Astrocyte (in vitro differentiated cells and primary cell): ENCODE results near the gene GADL1. TPM values are rescaled to one million over a fixed set of nuclear protein-coding genes. Genes with fewer than 3 reads are reported as not detected.

Source experiments
- DNase-seq: peaks from one replicate; pipeline ENCODE4 v3.0.0-alpha.2; 2010; ENCODE audit warnings: low read depth
- FAIRE-seq: peaks from 2 replicates; lab custom pipeline; 2011; peaks lifted over from hg19 to GRCh38; lab: Jason Lieb, UNC
- H2AFZ ChIP-seq: 2 replicates; pipeline ENCODE4 v1.6.0; 2012; ENCODE audit warnings: low read depth, low read length, inconsistent platforms
- H3K27ac ChIP-seq: 2 replicates; pipeline ENCODE4 v1.5.1; 2011; ENCODE audit warnings: low read depth, low read length, inconsistent platforms
- H3K27me3 ChIP-seq: 2 replicates; pipeline ENCODE4 v1.6.0; 2011; ENCODE audit warnings: low read length, inconsistent platforms; ENCODE audit not compliant: insufficient read depth
- H3K36me3 ChIP-seq: 2 replicates; pipeline ENCODE4 v1.5.1; 2011; ENCODE audit warnings: low read length, inconsistent platforms; ENCODE audit not compliant: insufficient read depth
- H3K4me1 ChIP-seq: 2 replicates; pipeline ENCODE4 v1.5.1; 2011; ENCODE audit warnings: low read length, inconsistent platforms; ENCODE audit not compliant: insufficient read depth
- H3K4me2 ChIP-seq: 2 replicates; pipeline ENCODE4 v1.6.0; 2012; ENCODE audit warnings: low read length, inconsistent platforms
- H3K4me3 ChIP-seq: 2 replicates; pipeline ENCODE4 v1.5.1; 2011; ENCODE audit warnings: low read depth, mild to moderate bottlenecking, low read length, inconsistent platforms; ENCODE audit not compliant: insufficient read depth
- H3K79me2 ChIP-seq: 2 replicates; pipeline ENCODE4 v1.6.0; 2012; ENCODE audit warnings: mild to moderate bottlenecking, low read length, inconsistent platforms; ENCODE audit not compliant: insufficient read depth
- H3K9ac ChIP-seq: 2 replicates; pipeline ENCODE4 v1.6.0; 2012; ENCODE audit warnings: mild to moderate bottlenecking, low read length, inconsistent platforms
- H3K9me3 ChIP-seq: 2 replicates; pipeline ENCODE4 v1.5.1; 2012; ENCODE audit warnings: low read depth, mild to moderate bottlenecking, low read length, inconsistent platforms; ENCODE audit not compliant: insufficient read depth
- H4K20me1 ChIP-seq: 2 replicates; pipeline ENCODE4 v1.6.0; 2012; ENCODE audit warnings: low read length, inconsistent platforms; ENCODE audit not compliant: insufficient read depth
- H3K27ac Mint-ChIP-seq: one replicate; pipeline ENCODE4 v1.8.0; 2021; ENCODE audit warnings: mild to moderate bottlenecking, mixed read lengths; ENCODE audit not compliant: unreplicated experiment
- H3K27me3 Mint-ChIP-seq: one replicate; pipeline ENCODE4 v1.8.0; 2021; ENCODE audit warnings: low read depth, mixed read lengths; ENCODE audit not compliant: unreplicated experiment
- H3K36me3 Mint-ChIP-seq: one replicate; pipeline ENCODE4 v1.8.0; 2021; ENCODE audit warnings: low read depth, mixed read lengths; ENCODE audit not compliant: unreplicated experiment
- H3K4me1 Mint-ChIP-seq: one replicate; pipeline ENCODE4 v1.8.0; 2021; ENCODE audit warnings: low read depth, mixed read lengths; ENCODE audit not compliant: unreplicated experiment
- H3K4me3 Mint-ChIP-seq: one replicate; pipeline ENCODE4 v1.8.0; 2021; ENCODE audit warnings: mild to moderate bottlenecking, moderate library complexity, mixed read lengths; ENCODE audit not compliant: unreplicated experiment
- H3K9me3 Mint-ChIP-seq: one replicate; pipeline ENCODE4 v1.8.0; 2021; ENCODE audit warnings: mild to moderate bottlenecking, mixed read lengths; ENCODE audit not compliant: unreplicated experiment
- EZH2 ChIP-seq: IDR thresholded peaks from 2 replicates; pipeline ENCODE4 v1.6.1; 2012; ENCODE audit warnings: mild to moderate bottlenecking, low read length, inconsistent platforms; ENCODE audit not compliant: insufficient read depth
- total RNA-seq: library from RNA; stranded (reverse); gene quantifications from 2 replicates; pipeline ENCODE4 v1.2.1, GENCODE V29; 2021
- TF ChIP-seq, protein P1 (sequence below): IDR thresholded peaks from 2 replicates; pipeline ENCODE4 v1.5.1; 2011; ENCODE audit warnings: low read depth, mild to moderate bottlenecking, inconsistent platforms, low read length, moderate library complexity; ENCODE audit not compliant: insufficient read depth

The GADL1 gene
- total RNA-seq, 1 donor from 2014 or later = 0.09 TPM

DNA sequence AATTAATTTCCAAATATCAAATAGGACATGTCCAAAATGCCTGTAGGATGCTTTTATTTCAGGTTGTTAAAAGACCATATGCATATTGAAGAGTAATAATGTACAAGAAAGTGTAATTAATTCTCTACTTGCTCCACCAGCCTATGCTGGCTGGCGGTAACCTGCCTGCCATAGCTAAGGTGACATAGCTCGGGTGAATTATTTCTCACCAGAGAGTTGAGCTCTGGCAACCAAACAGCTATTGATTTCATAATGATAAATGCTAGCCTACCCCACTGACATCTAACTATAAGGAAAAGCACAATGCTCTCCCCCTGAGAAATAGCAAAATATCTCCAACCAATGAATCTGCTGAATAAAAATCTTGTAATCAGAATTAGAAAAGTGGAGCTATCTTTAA is 48.9 kb downstream of the GADL1 start:
- Mint-ChIP-seq H3K27ac (no peak overlapping the region), H3K4me3 (no peak overlapping the region), H3K27me3 (peaks cover 7% of the 10 kb centered on the region), H3K36me3 (no peaks in the 10 kb centered on the region), H3K4me1 (peaks cover 9% of the 10 kb centered on the region), H3K9me3 (no peaks in the 10 kb centered on the region)
- Histone ChIP-seq H3K27me3 (no peaks in the 10 kb centered on the region), H2AFZ (no peak overlapping the region), H4K20me1 (no peaks in the 10 kb centered on the region), H3K4me3 (no peak overlapping the region), H3K27ac (no peak overlapping the region), H3K79me2 (no peaks in the 10 kb centered on the region), H3K4me1 (no peaks in the 10 kb centered on the region), H3K4me2 (no peak overlapping the region), H3K36me3 (no peaks in the 10 kb centered on the region), H3K9me3 (no peaks in the 10 kb centered on the region), H3K9ac (no peak overlapping the region)
- no peak for DNase-seq
- TF ChIP-seq EZH2 = no peak
- TF ChIP-seq, protein P1, sequence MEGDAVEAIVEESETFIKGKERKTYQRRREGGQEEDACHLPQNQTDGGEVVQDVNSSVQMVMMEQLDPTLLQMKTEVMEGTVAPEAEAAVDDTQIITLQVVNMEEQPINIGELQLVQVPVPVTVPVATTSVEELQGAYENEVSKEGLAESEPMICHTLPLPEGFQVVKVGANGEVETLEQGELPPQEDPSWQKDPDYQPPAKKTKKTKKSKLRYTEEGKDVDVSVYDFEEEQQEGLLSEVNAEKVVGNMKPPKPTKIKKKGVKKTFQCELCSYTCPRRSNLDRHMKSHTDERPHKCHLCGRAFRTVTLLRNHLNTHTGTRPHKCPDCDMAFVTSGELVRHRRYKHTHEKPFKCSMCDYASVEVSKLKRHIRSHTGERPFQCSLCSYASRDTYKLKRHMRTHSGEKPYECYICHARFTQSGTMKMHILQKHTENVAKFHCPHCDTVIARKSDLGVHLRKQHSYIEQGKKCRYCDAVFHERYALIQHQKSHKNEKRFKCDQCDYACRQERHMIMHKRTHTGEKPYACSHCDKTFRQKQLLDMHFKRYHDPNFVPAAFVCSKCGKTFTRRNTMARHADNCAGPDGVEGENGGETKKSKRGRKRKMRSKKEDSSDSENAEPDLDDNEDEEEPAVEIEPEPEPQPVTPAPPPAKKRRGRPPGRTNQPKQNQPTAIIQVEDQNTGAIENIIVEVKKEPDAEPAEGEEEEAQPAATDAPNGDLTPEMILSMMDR = no peak
- FAIRE-seq = no peak

DNA sequence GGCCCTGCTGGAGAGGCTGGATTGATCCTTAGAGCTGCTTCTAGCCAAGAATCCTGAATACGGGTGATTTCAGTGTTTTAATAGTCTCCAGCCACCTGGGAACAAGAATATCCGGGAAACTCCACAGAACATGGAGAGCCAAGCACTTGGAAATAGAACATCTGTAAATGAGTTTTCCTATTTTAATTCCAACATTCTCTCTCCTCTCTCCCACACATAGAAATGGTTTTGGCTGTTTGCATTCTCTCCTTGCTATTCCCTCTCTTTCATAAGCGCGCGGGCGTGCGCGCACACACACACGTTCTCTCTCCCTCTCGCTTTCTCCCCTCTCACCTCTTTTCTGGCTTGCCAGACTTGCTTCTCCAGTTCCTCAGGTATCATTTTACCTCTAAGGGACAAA is 50.6 kb downstream of the GADL1 start:
- H3K27me3 Mint-ChIP-seq = peaks cover 7% of the 10 kb centered on the region
- no peak for FAIRE-seq
- no peaks in the 10 kb centered on the region for H3K4me1 ChIP-seq
- no peak overlapping the region for H3K27ac ChIP-seq
- no peaks in the 10 kb centered on the region for H3K79me2 ChIP-seq
- H3K9ac ChIP-seq = no peak overlapping the region
- H3K36me3 ChIP-seq = no peaks in the 10 kb centered on the region
- no peak overlapping the region for H3K4me2 ChIP-seq
- DNase-seq = no peak
- H3K4me3 Mint-ChIP-seq = no peak overlapping the region
- no peaks in the 10 kb centered on the region for H3K9me3 Mint-ChIP-seq
- no peaks in the 10 kb centered on the region for H4K20me1 ChIP-seq
- TF ChIP-seq EZH2 = no peak
- TF ChIP-seq, protein P1 = no peak
- peaks cover 9% of the 10 kb centered on the region for H3K4me1 Mint-ChIP-seq
- no peaks in the 10 kb centered on the region for H3K9me3 ChIP-seq
- H3K4me3 ChIP-seq = no peak overlapping the region
- H3K27me3 ChIP-seq = no peaks in the 10 kb centered on the region
- H3K27ac Mint-ChIP-seq = no peak overlapping the region
- H3K36me3 Mint-ChIP-seq = no peaks in the 10 kb centered on the region
- no peak overlapping the region for H2AFZ ChIP-seq

DNA sequence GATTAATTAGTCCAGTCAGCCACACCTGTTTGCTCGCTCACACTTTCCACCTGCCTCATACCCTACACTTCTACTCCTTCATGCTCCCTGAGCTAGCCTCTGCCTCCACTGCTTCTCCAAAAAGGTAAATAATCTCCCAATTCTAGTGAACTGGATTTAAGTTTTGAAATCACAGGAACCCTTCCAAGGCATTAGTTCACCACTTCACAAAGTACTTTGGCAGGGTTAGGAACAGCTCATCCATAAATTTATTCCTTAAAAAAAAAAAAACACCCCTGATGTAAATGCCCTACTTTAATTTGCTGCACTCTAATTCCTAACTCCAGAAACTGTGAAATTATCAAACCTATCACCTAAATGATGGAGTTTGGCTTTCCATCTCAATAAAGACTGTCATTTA is 58.3 kb downstream of the GADL1 start:
- no peaks in the 10 kb centered on the region for H3K4me1 ChIP-seq
- H3K9me3 Mint-ChIP-seq = no peaks in the 10 kb centered on the region
- no peaks in the 10 kb centered on the region for H3K36me3 Mint-ChIP-seq
- H3K27ac ChIP-seq = no peak overlapping the region
- no peak for TF ChIP-seq EZH2
- TF ChIP-seq, protein P1 = no peak
- H2AFZ ChIP-seq = no peak overlapping the region
- H3K4me3 Mint-ChIP-seq = no peak overlapping the region
- FAIRE-seq = no peak
- H3K4me1 Mint-ChIP-seq = no peaks in the 10 kb centered on the region
- H3K27me3 Mint-ChIP-seq = no peaks in the 10 kb centered on the region
- H4K20me1 ChIP-seq = no peaks in the 10 kb centered on the region
- no peak overlapping the region for H3K27ac Mint-ChIP-seq
- no peaks in the 10 kb centered on the region for H3K79me2 ChIP-seq
- no peak overlapping the region for H3K4me2 ChIP-seq
- H3K9ac ChIP-seq = no peak overlapping the region
- no peak for DNase-seq
- no peak overlapping the region for H3K4me3 ChIP-seq
- H3K9me3 ChIP-seq = no peaks in the 10 kb centered on the region
- H3K27me3 ChIP-seq = no peaks in the 10 kb centered on the region
- H3K36me3 ChIP-seq = no peaks in the 10 kb centered on the region
